GM21515 (cell line): ENCODE results near the gene GLP1R.

Experiments
- ATAC-seq: cut with Tn5 transposase; IDR thresholded peaks from one replicate; pipeline ENCODE4 v1.9.1; 2021; ENCODE audit not compliant: unreplicated experiment

Gene GLP1R

DNA sequence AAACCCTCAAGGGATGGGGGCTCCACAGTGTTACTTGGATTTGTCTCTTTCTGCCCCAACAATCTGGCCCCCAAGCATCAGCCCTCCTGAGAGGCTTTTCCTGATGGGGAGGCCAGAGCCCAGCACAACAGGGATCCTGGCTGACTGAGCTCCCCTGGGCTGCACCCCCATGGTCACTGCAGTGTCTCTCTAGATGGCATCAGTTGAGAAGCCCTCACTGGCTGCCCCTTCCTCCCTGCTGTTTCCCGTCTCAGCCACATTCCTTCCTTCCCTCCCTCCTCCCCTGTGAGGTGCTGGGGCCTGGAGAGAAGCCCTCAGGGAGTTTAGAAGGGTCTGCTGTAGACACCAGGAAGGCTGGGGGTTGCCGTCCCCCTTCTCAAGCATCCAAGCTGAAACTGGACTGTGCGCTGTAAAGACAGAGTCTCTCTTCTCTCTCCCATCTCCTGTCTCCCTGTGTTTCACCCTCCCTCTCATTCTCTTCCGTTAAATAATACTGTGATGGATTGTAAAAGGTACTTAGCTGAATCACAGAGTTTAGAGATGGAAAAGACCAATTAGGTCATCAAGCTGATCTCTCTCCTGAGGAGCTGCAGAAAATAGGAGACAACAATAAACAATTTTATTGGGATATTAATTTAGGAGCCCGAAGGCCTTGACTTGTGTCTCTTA is 36.7 kb downstream of the GLP1R start:
- ATAC-seq, result no peak

DNA sequence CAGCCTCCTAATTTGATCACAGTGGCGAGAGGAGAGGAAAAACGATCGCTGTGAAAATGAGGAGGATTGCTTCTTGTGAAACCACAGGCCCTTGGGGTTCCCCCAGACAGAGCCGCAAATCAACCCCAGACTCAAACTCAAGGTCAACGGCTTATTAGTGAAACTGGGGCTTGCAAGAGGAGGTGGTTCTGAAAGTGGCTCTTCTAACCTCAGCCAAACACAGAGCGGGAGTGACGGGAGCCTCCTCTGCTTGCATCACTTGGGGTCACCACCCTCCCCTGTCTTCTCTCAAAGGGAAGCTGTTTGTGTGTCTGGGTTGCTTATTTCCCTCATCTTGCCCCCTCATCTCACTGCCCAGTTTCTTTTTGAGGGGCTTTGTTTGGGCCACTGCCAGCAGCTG is 37.7 kb downstream of the GLP1R start:
- peak; percentile 88 for ATAC-seq

DNA sequence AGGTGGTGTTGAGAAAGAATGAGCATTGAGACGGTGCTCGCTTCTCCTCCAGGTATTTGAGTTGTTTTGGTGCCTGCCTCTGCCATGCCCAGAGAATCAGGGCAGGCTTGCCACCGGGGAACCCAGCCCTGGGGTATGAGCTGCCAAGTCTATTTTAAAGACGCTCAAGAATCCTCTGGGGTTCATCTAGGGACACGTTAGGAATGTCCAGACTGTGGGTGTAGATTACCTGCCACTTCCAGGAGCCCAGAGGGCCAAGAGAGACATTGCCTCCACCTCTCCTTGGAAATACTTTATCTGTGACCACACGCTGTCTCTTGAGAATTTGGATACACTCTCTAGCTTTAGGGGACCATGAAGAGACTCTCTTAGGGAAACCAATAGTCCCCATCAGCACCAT is 38.1 kb downstream of the GLP1R start:
- ATAC-seq, result peak; percentile 5

DNA sequence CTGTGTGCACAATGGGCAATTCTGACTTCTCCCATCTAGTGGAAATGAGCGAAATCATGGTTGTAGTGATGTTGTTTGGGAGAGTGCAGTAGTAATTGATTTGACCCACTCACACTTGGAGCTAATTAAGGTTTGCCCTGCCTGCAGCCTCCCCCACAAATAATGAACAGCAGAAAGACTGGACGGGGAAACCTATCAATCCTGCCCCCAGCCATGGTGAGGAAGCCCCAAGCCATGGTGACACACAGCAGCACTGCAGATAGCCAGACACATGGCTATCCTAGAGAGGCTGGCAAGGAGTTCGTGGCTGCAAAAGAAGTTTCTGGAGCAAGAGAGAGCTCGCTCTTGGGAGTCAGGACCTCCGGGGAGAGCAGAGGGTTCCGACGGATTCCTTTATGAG is 38.6 kb downstream of the GLP1R start:
- ATAC-seq, result no peak

DNA sequence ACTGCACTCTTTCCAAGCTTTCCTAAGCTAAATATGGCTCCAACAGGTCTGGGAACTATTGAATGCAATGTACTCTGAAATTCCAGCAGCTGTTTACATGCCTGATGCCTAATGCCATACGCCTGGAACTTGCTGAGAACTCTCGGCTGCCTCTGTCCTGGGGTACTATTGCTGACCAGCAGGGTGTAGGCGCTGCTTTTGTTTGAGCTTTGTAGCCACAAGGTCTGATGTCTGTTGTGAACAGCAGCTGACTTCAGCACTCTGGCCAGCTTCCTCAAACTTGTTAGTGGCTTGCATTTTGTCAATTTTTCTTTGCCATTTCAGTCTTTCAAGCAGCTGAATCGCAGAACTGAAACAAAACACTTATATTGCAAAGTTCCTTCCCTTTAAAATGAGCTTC is 39.8 kb downstream of the GLP1R start:
- ATAC-seq, result no peak

DNA sequence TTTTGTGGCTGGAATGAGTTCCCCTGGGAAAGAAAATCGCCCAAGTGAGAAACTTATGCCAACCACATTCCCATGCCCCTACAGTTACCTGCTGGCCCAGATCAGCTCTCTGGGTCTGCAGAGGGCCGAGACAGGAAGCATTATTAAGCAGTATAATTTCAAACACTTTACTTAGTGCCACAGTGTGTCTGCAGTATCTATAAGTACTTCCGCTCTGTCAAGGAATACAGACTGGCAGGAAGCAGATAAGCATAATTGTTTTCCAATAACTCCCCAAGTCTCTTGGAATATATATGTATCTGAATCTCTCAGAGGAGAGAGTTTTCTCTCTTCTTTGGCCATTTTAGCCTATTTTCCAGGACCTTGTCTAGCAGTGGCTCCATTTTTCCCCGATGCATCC is 41.5 kb downstream of the GLP1R start:
- no peak for ATAC-seq

DNA sequence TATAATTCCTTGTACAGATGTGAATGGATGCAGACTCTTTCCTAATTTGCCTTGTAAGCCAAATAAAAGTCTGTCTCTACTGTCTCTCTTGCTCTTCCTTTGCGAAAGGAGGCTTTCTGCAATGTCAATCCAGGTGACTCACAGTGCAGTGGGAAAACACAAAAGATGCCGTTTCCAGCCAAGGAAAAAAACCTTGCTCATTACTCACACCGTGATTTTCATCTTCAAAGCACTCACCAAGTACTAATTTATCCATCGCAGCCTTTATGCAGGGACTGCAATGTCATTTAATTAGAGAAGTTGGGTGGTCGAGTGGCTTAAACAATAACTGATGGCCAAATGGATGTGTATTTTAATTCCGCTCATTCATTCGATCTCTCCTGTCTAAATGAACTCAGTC is 42.6 kb downstream of the GLP1R start:
- ATAC-seq, result no peak

DNA sequence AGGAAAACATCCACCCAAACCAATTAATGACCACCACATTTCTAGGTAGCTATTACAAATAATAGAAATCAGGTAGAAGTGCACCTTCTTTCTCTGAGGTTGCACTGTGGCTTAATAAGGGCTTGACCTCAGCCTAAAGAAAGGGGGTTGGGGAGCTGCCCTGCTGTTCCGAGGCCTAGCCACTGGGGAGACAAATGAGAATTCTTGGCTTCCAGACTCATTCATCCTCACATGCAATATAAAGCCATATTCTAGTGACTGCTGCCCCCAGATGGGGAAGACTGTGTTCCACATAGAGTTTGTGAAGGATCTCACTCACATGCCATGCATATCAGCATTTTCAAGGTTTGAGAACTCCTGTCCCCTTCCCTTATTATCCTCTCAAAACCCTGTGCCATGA is 43.5 kb downstream of the GLP1R start:
- ATAC-seq, result no peak

DNA sequence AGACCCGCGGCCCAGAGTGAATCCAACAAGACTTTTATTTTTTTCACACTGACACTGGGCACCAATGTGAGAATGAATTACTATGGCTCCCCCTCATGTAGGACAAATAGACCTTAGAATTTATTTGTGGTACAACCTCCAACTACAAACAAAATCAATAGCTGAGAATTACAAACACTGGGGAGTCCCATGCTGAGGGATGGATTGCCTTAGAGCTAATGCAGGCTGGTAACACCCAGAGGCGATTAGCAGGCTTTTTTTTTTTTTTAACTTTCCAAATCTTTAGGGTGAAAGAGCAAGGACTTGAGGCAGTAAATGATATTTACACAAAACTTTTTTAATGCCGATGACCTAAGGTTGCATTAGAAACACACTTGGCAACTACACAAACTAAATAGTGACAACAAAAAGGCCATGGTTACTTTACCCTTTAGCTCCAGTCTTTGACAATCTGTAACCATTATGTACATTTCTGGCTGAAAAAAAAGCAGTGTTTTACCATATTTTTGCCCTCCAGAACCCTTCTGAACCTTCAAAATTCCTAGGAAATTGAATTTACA is 44.6 kb downstream of the GLP1R start:
- ATAC-seq, result no peak

DNA sequence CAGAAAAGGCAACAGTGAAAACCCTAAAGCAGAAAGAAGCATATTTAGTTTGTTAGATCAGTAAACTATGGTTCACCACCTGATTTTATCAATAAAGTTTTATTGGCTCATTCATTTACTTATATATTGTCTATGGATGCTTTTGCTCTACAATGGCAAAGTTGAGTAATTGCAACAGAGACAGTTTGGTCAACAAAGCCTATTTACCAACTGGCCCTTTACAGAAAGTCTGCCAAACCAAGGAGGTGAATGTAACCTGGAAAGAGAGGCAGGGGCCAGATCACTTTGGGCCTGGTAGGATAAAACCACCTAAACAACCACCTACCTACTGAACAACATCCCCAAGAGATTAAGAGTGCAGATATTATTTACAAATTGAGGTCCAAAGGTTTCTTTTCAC is 47.0 kb downstream of the GLP1R start:
- ATAC-seq, result no peak

DNA sequence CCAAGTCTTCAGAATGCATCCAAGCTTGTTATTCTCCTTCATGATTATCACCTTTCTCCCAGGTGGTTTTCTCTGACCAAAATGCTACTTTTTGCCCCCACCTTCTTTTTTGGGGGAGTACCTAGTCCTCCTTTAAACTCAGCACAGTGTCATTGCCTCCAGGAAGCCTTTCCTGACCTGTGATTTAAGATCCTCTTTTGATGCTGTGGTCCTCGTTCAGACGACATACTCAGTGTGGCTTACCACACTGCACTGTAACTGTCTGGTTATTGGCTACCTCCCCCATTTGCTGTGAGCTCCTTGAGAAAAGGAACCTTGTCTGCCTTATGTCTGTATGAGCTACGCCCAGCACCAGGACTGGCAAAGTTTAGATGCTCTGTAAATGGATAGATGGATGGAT is 51.8 kb downstream of the GLP1R start:
- ATAC-seq, result no peak

DNA sequence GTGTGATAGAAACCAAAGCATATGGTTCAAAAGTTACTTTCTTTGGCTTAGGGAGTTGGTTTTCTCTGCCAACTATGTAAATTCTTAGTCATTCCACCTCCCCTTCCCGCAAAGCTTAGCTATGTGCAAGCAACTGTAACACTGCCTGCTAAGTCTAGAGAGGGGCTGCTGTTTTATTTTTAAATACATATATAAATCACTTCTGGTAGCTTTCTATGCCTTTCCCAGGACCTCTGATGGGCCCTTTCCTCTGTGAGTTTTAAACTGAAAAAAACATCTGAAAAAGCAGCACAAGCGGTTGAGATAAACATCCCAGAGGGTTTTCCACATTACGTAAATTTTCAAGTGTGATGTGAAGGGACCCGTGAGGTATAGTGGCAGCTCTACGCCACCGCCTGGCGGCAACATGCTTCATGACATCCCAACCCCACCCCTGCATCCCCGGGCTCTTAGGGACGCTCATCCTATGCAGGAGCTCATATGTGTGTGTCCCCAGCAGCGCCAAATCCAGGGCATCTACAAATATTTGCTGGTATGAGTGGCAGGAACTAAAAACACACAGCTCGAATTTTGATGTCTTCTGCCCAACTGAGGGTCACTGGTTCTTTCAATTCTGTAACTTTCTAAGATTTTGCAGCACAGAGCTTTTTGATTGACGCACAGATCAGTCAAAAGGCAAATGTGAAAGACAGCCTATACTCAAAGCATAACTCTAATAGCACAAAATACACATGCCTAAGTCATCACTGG is 53.7 kb downstream of the GLP1R start:
- ATAC-seq, result peak; percentile 63

DNA sequence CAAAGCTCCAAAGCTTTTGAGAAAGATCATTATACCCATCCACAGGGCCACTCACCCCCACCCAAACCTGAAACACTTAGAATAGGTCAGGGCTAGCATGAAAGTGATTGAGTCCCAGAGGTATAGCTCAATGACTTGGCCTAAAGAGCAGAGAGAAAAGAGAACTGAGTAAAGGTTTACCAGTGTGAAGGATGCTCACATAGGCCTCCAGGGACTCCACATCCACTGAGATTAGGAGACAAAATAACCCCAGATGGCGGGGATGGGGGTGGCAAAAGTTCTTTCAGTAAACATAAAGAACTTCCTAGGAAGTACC is 54.2 kb downstream of the GLP1R start:
- peak; percentile 71 for ATAC-seq

DNA sequence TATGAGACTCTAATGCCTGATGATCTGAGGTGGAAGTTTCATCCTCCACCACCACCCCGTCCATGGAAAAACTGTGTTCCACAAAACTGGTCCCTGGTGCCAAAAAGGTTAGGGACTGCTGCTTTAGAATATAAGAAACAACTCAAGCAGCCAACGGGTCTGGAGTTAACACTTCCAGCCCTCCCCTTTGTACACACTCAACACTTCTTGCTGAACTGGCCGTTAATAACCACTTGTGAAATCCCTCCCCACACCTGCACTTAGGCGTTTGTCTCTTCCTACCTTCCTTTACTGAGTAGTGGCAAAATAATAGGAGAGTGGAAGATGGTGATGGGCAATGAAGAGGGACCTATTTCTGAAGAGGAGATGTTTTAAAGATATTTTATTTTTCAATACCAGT is 55.9 kb downstream of the GLP1R start:
- ATAC-seq, result no peak

DNA sequence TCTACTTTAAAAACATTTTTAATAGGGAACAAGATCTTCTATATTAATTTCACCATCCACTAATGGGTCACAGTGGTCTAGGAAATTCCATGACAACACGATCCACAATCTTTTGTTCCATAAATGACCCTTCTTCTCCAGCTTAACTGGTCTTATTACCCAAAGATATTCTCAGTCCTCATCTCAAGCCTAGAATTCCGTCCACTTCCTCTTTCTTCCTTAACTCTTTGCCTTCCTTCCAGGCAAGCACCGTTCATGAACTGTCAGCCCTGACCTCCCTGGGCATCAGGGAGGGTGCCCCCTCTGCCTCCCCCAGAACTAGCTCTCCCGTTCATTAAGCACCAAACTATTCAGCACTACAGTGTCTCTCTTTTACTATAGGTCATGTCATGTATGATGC is 58.5 kb downstream of the GLP1R start:
- ATAC-seq, result no peak

DNA sequence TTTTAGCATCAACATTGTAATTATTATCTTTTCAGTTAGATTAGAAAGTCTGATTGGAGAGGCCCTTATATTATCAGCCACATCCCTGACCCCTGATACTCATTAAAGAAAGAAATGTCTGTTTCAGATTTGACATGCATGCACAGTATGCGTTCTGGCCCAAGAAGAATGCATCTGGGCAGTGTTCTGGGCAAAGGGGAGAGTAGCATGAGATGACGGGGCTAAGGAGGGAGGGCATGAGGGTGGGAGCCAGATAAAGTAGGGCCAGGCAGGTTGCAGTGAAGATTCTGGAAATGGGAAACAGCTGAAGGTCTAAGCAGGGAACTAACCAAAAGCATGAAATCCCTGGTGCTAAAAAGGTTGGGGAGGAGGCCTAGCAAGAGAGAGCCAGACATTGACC is 59.1 kb downstream of the GLP1R start:
- ATAC-seq, result no peak

DNA sequence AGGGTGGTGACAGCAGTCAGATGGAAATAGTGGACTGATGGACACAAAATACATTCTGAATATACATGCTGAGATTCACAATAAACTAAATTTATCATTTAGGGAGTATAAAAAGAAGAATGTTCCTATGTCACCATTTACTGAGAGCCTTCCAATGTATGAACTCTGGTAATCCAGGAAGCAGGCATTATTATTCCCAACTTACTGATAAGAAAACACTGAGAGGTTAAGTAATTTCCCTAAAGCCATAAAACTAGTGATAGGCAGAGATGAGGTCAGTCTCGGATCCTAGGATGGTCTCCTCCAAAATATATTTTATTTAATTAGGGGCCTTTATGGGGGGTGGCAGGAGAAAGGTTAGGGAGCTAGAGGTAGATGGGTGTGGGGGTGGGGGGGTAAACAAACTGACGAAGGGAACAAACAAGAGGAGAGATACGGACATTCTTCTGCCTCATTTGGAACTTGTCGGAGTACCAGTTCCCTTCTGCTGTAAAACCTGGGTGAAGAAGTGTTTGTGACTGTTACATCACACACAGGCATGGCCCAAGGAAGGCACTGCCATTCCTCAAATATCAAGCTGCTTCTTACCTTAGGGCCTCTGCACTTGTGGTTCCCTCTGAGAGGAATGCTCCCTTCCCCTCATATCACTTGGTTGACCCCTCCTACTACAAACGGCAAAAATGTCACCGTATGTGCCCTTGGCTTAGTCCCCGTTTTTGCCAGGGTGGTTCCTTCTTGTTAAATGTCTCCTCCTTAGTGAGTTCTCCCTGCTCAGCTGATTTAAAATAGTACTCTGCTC is 59.7 kb downstream of the GLP1R start:
- ATAC-seq, result no peak

DNA sequence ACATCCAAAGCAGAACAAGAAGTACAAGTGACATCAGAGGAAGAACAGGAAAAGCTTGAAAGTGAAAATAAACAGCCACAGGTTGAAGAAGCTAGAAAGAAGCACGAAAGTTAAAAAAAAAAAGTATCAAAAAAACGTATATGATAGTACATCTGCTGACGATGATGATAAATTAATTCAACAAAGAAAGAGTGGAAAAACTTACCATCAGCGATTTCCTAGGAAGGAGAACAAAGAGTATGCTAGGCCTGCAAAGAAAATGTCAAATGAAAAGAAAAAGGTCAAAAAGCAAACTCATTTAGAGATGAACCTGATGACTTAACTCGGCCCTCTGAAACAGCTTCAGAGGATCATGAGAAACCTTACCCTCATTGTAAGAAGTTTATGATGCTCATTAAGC is 62.7 kb downstream of the GLP1R start:
- no peak for ATAC-seq

DNA sequence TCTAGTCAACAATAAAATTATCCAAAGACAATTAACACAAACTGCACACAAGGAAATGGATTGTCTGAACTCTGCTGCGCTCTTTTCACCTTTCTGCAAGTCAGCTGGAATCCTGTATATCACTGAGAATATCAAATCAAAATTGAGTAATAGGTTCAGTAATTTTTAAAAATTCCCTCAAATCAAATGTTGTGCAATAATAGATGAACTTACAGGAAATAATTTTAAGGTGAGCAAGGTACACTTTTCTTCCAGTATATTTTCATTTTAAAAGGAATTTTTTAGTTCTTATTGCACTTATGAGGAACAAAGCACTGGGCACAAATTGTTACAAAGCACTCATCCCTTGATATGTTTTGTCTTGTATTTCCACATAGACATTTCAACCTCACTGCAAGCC is 65.2 kb downstream of the GLP1R start:
- ATAC-seq, result no peak

DNA sequence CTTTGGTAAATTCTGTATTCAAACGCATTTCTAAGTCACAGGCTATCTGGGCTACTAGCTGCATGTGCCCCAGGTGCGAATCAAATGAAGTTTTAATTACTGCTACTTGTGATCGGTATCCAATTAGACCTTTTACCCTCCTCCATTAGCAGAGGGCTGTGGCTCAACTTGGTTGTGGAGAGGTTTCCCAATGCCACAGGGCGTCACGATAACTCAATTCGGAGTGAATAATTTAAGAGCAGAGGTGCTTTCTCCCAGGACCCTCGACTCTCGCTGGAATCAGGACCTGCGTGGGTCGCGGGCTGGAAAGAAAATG is 65.8 kb downstream of the GLP1R start:
- peak; percentile 19 for ATAC-seq

DNA sequence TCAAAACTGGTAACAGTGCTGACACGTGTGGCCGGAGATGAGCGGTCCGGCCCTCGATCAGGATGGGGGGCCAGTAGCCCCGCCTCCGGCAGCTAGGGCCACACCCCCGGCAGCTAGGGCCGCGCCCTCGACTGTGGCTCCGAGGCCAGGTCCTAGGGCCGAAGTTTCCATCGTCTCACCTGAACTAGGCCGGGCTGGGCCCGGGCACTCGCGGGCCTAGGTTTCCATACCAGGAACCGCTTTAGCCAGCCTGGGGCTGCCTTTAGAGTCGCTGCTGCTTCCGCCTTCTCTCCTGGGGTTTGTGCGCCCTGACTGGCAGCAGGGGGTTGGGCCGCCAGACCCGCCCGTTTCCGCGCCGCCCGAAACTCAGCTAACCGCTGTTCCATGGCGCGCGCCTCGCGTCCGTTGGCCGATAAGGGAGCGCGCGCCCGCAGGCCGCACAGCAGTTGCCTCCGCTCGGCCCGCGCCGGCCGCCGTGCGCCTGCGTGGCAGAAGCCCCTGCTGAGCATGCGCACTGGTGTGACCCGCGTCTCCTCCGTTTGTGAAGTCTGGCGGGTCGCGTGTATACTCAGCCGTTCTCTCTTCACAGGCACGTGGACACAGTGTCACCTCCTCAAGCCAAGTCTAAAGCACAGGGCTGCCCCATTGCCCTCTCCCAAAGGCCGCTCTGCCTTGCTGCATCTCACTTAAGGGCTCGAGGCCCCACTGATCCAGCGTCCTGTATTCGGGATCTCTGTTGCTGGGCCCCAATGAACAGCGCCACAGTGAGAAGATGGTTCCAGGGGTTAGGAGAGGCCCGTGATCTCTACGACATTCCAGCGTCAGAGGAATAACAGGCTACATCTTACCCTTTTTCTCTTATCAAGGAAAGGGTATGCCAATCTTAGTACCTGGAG is 66.4 kb downstream of the GLP1R start, which contains the start of gene SAYSD1:
SAYSD1 (minus strand) TSS at position 483 of the 896 bp plus-strand sequence; CDS start at position 386, 97 bp downstream.
- ATAC-seq, result peak; percentile 92
